K562 (cell line): ENCODE results near the gene MACF1.

ENCODE experiments used
- EZH2 ChIP-seq: IDR thresholded peaks from 2 replicates; pipeline ENCODE4 v1.6.1; 2012; ENCODE audit warnings: low read depth, mild to moderate bottlenecking, inconsistent platforms, low read length, borderline replicate concordance
- GTF2A2 ChIP-seq: IDR thresholded peaks from 2 replicates; pipeline ENCODE4 v1.6.1; 2016; ENCODE audit warnings: mild to moderate bottlenecking, missing genetic modification characterization, missing compliant biosample characterization
- SRF ChIP-seq, 2 experiments: fragments of 250-450, 450-650 bp in 1 of 2; sonication (Bioruptor Pico) in 1 of 2; sonication (generic) in 1 of 2; formaldehyde crosslinking; IDR thresholded peaks; 2 replicates each; pipeline versions ENCODE4 v1.5.0 to v1.5.1; 2020 to 2022; ENCODE audit warnings: mild to moderate bottlenecking in 1 of 2, missing genetic modification reagents in 1 of 2
- ZNF644 ChIP-seq: fragments of 200-800 bp; sonication (Bioruptor generic); IDR thresholded peaks from 2 replicates; pipeline ENCODE4 v1.6.1; 2016; ENCODE audit warnings: low read depth, missing genetic modification characterization, missing compliant biosample characterization
- TF ChIP-seq, protein P1 (sequence below), 2 experiments: IDR thresholded peaks; 2 replicates each; pipeline ENCODE4 v1.6.1; 2011; ENCODE audit warnings: borderline replicate concordance in 1 of 2, control low read depth in 1 of 2, low read depth in 1 of 2, low read length in 1 of 2, mild to moderate bottlenecking in 1 of 2, mixed read lengths in 1 of 2, moderate library complexity in 1 of 2; ENCODE audit not compliant: insufficient read depth in 1 of 2, insufficient read length in 1 of 2, poor library complexity in 1 of 2, severe bottlenecking in 1 of 2; ENCODE audit errors: extremely low read depth in 1 of 2

DNA sequence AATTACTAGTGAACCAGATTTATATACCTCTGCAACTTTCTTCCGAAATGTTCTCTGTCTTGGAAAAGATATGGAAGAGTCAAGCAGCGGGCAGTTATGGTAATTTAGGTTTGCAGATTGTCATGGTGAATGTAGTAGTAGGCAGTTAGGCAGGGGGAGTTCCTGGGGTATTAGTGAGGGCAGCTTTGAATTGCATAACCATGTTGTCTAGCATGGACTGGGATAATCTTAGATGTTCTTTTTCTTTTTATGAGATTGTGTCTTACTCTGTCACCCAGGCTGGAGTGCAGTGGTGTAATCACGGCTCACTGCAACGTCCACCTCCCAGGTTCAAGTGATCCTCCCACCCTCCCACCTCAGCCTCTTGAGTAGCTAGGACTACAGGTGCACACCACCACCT, 25.0 kb downstream of the MACF1 start:
- no peak for TF ChIP-seq GTF2A2 (tag)
- no peak for TF ChIP-seq SRF (CRISPR knock-in tag; IDR thresholded peaks at IDR 0.05)
- TF ChIP-seq, protein P1, sequence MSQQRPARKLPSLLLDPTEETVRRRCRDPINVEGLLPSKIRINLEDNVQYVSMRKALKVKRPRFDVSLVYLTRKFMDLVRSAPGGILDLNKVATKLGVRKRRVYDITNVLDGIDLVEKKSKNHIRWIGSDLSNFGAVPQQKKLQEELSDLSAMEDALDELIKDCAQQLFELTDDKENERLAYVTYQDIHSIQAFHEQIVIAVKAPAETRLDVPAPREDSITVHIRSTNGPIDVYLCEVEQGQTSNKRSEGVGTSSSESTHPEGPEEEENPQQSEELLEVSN (IDR thresholded peaks at IDR 0.05; ENCODE audit: borderline replicate concordance in 1 of 2, extremely low read depth in 1 of 2, insufficient read depth in 1 of 2, insufficient read length in 1 of 2, low read depth in 1 of 2, low read length in 1 of 2, poor library complexity in 1 of 2, severe bottlenecking in 1 of 2), result no peak
- TF ChIP-seq EZH2, result no peak
- TF ChIP-seq ZNF644 (tag), result no peak
